GM19452 (cell line): ENCODE results near the gene KPNB1.

ENCODE experiments used
- ATAC-seq: cut with Tn5 transposase; IDR thresholded peaks from one replicate; pipeline ENCODE4 v1.9.1; 2021; ENCODE audit not compliant: unreplicated experiment

The KPNB1 gene

GRCh38 chr17:47711366-47712099, 61.8 kb downstream of the KPNB1 start:
- no peak for ATAC-seq

DNA sequence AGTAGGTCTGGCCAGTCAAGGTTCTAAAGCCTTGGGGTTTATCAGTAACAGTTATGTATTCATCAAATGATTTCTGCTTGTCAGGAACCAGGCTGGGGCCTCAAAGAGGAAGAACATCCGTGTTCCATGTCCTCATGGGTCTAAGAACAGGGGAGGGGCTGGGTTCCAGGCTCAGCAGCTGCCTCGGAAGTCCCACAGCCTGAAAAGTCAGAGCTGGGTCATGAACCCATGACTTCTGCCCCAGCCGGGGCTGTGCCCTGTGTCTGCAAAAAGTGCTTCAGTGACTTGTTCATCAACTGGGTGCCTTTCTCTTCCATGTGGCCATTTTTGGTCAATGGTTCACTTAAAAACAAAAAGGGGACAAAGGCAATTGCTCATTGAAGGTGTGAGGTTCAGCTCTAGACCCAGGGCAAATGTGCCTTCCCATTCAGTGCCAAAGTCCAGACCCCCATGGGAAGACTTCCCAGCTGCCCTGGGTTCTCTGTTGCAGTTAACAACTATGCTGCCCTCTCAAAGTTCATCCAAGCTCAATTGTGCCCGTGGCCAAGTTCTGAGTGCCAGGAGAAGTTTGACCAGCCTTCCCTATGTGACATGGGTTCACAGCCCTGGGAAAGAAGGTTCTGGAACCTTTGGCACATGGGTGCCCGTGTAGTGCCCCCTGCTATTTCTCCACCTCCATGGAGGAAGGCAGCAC, 62.8 kb downstream of the KPNB1 start:
- no peak for ATAC-seq

GRCh38 chr17:47713980-47714700, 64.4 kb downstream of the KPNB1 start:
- no peak for ATAC-seq

- no peak for ATAC-seq
Observed at GRCh38 chr17:47714773-47715396, 65.2 kb downstream of the KPNB1 start.

DNA sequence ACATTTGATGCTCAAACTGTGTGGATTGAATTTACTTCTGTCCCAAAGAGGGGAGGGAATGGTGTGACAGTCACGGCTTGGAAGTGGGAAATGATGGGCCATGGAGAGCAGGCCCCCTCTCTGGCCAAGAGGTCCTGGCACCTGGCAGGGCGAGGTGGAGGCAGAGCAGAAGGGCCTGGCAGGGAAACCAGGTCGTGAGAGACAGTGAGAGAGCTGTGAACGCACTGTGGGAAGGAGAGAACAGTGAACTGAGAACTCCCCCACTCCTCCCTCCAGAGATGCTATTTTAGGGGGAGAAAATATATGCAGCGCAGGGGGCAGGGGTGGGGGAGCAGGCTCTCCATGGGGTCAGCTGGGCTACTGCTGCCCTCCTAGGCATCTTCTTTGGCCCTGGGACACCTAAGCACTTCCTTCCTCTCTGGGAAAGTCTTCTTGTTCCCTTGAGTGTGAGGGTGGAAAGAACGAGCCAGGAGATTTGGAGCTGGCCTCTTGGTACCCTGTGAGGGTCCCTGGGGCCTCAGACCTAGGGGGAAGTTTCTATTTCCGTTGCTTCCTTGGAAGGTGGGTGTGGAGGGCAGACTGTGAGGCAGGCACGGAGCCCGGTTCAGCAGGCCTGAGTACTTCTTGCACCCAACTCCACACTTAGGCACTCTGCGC, 66.1 kb downstream of the KPNB1 start:
- ATAC-seq = no peak

DNA sequence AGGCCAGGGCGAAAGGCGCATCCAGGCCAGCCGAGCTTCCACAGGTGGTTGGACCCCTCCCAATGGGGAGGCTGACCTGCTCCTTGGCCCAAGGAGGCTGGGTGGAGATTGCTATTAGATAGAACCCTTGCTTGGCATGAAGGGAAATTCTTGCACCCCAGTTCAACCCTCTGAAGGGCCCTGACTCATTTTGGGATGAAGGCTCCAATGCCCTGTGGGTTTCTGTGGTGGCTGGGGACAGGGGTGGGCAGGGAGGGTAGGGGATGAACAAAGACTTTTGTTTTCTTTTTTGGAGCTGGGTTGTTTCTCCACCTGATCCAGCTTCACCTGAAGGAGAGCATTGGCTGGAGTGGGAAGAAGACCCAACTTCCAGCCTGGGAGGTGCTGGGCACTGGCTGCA, 66.7 kb downstream of the KPNB1 start:
- no peak for ATAC-seq

DNA sequence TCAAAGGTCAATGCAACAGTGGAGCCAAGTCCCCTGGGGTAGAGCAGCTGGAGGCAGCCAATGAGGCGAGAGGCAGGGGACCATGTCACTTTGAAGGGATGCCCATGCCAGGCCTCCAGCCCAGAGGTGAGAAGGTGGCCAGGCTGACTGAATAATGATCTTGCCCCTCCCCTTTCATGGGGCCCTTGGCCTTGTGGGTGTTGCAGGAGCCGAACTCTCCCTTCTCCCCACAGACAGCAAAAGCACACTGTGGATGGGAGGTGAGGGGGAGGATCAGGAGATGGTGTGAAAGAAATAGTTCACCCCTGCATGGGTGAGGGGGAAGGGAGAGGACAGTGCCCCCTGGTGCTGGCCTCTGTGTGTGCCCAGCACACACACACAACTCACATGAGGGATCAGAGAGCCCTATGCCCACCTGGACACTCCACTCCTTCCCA, 67.6 kb downstream of the KPNB1 start:
- no peak for ATAC-seq

GRCh38 chr17:47717979-47718621, 68.4 kb downstream of the KPNB1 start:
- ATAC-seq = no peak

DNA sequence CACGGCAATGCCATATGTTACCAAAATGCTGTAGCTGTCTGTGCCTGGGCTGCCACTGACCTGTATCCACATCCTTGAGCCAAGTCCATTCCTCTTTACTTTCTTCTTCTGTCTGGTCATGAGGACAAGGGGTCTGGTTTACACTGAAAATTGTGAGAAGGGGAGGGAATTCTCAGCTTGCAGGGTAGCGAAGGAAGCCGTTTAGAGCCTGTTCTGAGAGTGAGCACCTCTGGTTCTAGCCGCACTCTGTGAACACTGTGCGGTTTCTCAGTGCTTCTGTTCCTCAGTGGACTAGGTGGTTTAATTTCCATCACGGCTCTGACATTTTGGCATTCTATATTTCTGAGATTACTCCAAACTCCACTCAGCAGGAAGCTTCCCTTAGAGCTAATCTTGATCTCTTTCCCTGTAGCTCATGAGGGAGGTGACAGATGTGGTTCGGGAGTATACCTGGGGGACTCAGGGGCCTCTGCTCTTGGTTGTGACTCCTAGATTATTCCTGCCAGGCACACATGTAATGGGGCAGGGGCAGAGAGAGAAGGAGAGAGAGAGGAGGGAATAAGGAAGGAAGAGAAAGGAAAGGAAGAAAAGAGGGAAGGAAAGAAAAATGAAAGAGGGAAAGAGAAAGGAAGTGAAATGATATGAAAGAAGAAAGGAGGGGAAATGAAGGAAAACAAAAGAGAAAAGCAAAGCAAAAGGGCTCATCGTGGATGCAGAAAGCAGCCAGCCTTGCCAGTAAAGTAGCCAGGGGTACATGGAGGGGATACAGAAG, 69.1 kb downstream of the KPNB1 start:
- ATAC-seq = no peak

GRCh38 chr17:47719411-47720152, 69.9 kb downstream of the KPNB1 start:
- ATAC-seq = no peak

DNA sequence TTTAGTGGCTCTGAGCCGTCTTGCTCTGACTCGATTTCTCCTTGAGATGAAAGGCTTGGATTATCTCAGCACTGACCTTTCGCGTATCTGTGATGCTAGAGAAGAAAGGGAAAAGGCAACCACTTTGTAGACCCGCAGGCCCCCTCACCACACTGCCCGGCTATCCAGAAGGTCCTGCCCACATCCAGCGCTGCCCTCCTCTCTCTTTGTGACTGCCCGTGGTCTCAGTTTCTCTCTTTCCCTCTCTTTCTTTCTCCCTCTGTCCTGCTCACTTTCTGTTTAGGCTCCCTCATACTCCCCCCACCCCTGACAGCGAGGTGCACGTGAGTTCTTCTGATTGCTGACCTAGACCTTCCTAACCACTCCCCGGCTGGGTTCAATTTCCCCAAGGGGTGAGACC, 70.5 kb downstream of the KPNB1 start:
- no peak for ATAC-seq

DNA sequence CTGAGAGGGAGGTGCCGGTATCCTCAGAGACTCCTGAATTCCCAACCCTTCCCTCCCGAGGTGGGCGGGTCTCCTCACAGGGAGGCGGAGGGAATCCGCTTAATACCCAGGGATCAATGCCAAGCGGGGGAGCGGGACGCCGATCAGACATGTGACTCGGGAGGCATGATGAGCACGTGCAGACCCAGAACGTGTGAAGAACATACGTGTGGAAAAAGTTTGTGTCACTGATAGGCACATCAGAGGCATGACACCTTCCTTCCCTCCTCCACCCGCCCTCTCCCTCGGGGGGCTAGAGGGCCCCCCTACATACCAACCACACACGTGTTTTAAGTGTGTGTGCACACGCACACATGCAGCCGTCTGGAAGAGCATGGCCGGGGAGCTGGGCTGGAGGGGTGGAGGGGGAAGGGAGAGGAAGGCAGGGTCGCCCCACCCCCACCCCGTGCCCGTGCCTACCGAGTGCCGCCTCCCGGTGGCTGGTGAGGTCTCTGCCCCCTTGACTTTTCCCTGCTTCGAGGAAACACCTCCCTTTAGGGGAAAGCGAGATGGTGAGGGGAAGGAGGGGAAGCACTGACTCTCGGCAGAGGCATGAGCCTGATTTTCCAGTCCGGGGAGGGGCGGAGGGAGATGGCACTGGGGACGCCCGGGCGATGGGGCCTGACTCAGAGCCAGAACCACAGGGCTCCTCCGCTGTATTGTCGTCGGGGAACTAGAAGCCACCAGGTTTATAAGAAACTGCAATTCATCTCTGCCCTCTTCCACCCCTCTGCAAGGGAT, 71.2 kb downstream of the KPNB1 start:
- ATAC-seq = no peak

DNA sequence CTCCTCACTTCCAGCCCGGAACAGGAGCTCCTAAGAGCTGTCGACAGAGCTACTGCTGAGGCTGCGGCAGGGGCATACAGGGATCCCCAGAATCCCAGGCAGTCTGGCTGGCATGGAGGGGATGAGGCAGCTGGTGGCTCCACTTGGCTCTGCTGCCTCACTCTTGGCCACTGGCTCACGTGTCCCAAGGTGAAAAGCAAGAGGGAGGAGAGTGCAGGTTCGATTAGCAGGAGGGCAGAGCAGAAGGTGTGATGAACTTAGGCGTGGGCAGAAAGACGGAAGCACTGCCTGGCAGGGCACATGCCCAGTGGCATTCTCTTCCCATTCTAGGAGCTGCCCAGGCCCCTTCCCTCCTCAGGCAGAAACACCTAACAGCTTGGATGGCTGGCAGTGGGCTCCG, 72.0 kb downstream of the KPNB1 start:
- ATAC-seq = no peak

- no peak for ATAC-seq
Observed at GRCh38 chr17:47724705-47725104, 75.0 kb downstream of the KPNB1 start.

GRCh38 chr17:47725446-47726111, 75.9 kb downstream of the KPNB1 start:
- no peak for ATAC-seq

DNA sequence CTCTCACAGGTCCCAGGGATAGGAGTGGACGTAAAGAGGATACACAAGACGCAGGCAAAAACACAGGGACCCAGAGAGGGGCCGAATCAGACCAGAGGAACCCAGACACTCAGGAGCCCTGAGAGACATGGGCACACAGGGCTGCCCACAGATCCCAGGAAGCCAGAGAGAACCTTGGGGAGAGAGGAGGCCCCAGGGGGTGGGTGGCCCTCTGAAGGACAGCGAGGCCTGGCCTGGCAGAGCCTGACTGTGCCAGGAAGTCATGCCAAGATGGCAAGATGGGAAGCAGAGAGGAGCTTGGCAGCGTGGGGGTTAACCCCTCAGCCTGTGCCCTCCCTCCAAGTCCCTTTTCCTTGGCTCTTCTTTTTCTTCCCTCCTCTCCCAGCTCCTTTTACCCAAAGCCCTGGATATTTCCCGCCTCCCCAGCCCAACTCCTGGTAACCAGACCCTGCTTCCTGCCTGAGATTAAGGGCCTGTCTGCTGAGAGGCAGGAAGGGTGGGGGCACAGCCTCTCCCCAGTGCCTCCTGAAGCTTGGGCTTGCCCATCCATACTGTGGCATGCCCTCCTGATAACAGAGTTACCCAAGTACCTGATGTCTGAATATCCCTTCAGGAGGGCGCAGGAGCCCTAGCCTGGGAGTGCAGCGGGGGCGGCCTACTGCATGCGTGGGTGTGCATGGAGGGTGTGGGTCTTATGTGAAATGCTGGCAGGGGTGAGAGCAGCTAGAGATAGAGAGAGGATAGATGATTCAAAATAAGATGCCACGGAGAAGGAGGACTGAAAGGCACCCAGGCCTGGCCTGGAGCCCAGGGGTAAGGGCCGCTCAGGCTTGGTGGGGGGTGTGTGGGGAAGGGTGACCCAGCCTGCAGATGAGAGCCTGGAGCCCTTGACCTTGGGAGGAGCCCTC, 77.3 kb downstream of the KPNB1 start:
- no peak for ATAC-seq

GRCh38 chr17:47727704-47728036, 78.0 kb downstream of the KPNB1 start:
- ATAC-seq = no peak
